Stomach (tissue), 4 donors: ENCODE data around the gene GSTM5.

Experiments
- POLR2A ChIP-seq, 4 donors: fragments of 450-650 bp; IDR thresholded peaks; one replicate each; pipeline ENCODE4 v1.6.1; 2016; ENCODE audit warnings: antibody characterized with exemption in 4 of 4, control low read depth in 2 of 4, mild to moderate bottlenecking in 1 of 4, moderate library complexity in 1 of 4
- POLR2AphosphoS5 ChIP-seq, 3 donors: sonication (generic); formaldehyde crosslinking; IDR thresholded peaks; one replicate each; pipeline ENCODE4 v1.6.1; 2016; ENCODE audit warnings: antibody characterized with exemption in 3 of 3

- TF ChIP-seq POLR2AphosphoS5 (IDR thresholded peaks at IDR 0.05) (no peak), POLR2A (IDR thresholded peaks at IDR 0.05) (no peak)
Observed at GRCh38 chr1:109717729-109718128, 5.7 kb downstream of the GSTM5 start.
